Neuron (in vitro differentiated cells): Measurements from ENCODE around the gene ABCA6.

Experiments used
- H2AFZ ChIP-seq: one replicate; pipeline ENCODE4 v1.6.1; 2013; ENCODE audit warnings: low read depth, mild to moderate bottlenecking, inconsistent platforms, low read length, moderate library complexity
- H3K27me3 ChIP-seq: one replicate; pipeline ENCODE4 v1.6.1; 2013; ENCODE audit warnings: low read length; ENCODE audit not compliant: insufficient read depth
- H3K36me3 ChIP-seq: one replicate; pipeline ENCODE4 v1.6.1; 2013; ENCODE audit warnings: low read length; ENCODE audit not compliant: insufficient read depth
- H3K4me1 ChIP-seq: one replicate; pipeline ENCODE4 v1.6.1; 2013; ENCODE audit warnings: low read length; ENCODE audit not compliant: insufficient read depth
- H3K4me3 ChIP-seq: 2 replicates; pipeline ENCODE4 v1.5.1; 2013; ENCODE audit warnings: mild to moderate bottlenecking, low read length, moderate library complexity
- H3K9me3 ChIP-seq: one replicate; pipeline ENCODE4 v1.6.1; 2013; ENCODE audit warnings: low read length

Gene ABCA6

GRCh38 chr17:69122065-69122464, 19.6 kb downstream of the ABCA6 start:
- Histone ChIP-seq H3K4me3 (no peak overlapping the region), H2AFZ (no peak overlapping the region), H3K36me3 (no peaks in the 10 kb centered on the region), H3K27me3 (no peaks in the 10 kb centered on the region), H3K4me1 (no peaks in the 10 kb centered on the region), H3K9me3 (no peaks in the 10 kb centered on the region)

GRCh38 chr17:69117855-69118784, 23.6 kb downstream of the ABCA6 start:
- Histone ChIP-seq H3K4me1 (no peaks in the 10 kb centered on the region), H3K36me3 (no peaks in the 10 kb centered on the region), H3K9me3 (no peaks in the 10 kb centered on the region), H3K27me3 (no peaks in the 10 kb centered on the region), H2AFZ (no peak overlapping the region), H3K4me3 (no peak overlapping the region)

GRCh38 chr17:69111794-69112193, 29.9 kb downstream of the ABCA6 start:
- no peaks in the 10 kb centered on the region for H3K27me3 ChIP-seq
- H3K36me3 ChIP-seq: no peaks in the 10 kb centered on the region
- no peak overlapping the region for H3K4me3 ChIP-seq
- no peak overlapping the region for H2AFZ ChIP-seq
- H3K9me3 ChIP-seq: no peaks in the 10 kb centered on the region
- no peaks in the 10 kb centered on the region for H3K4me1 ChIP-seq

GRCh38 chr17:69105907-69106730, 35.6 kb downstream of the ABCA6 start:
- no peaks in the 10 kb centered on the region for H3K9me3 ChIP-seq
- H2AFZ ChIP-seq: no peak overlapping the region
- no peaks in the 10 kb centered on the region for H3K36me3 ChIP-seq
- no peaks in the 10 kb centered on the region for H3K4me1 ChIP-seq
- no peaks in the 10 kb centered on the region for H3K27me3 ChIP-seq
- H3K4me3 ChIP-seq: no peak overlapping the region

GRCh38 chr17:69103557-69104233, 38.0 kb downstream of the ABCA6 start:
- H3K4me3 ChIP-seq: no peak overlapping the region

GRCh38 chr17:69098625-69099024, 43.1 kb downstream of the ABCA6 start:
- H2AFZ ChIP-seq: no peak overlapping the region
- H3K9me3 ChIP-seq: no peaks in the 10 kb centered on the region
- H3K4me1 ChIP-seq: no peaks in the 10 kb centered on the region
- no peaks in the 10 kb centered on the region for H3K36me3 ChIP-seq
- no peak overlapping the region for H3K4me3 ChIP-seq
- no peaks in the 10 kb centered on the region for H3K27me3 ChIP-seq

More at GRCh38 chr17:69103557-69104233, 38.0 kb downstream of the ABCA6 start:
- H3K9me3 ChIP-seq: no peaks in the 10 kb centered on the region
- no peaks in the 10 kb centered on the region for H3K4me1 ChIP-seq
- no peaks in the 10 kb centered on the region for H3K27me3 ChIP-seq
- H3K36me3 ChIP-seq: no peaks in the 10 kb centered on the region
- no peak overlapping the region for H2AFZ ChIP-seq

- no peak overlapping the region for H3K4me3 ChIP-seq
- no peaks in the 10 kb centered on the region for H3K9me3 ChIP-seq
- no peaks in the 10 kb centered on the region for H3K36me3 ChIP-seq
- no peaks in the 10 kb centered on the region for H3K27me3 ChIP-seq
- no peaks in the 10 kb centered on the region for H3K4me1 ChIP-seq
- no peak overlapping the region for H2AFZ ChIP-seq
These were observed 45.2 kb downstream of the ABCA6 start for GRCh38 chr17:69096541-69096940.

GRCh38 chr17:69093995-69094394, 47.7 kb downstream of the ABCA6 start:
- Histone ChIP-seq H3K36me3 (no peaks in the 10 kb centered on the region), H3K27me3 (no peaks in the 10 kb centered on the region), H3K9me3 (no peaks in the 10 kb centered on the region), H2AFZ (no peak overlapping the region), H3K4me3 (no peak overlapping the region), H3K4me1 (peaks cover 3% of the 10 kb centered on the region)

- H2AFZ ChIP-seq: no peak overlapping the region
- no peaks in the 10 kb centered on the region for H3K9me3 ChIP-seq
- H3K27me3 ChIP-seq: no peaks in the 10 kb centered on the region
- no peak overlapping the region for H3K4me3 ChIP-seq
- peaks cover 3% of the 10 kb centered on the region for H3K4me1 ChIP-seq
- H3K36me3 ChIP-seq: no peaks in the 10 kb centered on the region
These were observed 48.4 kb downstream of the ABCA6 start for GRCh38 chr17:69093279-69093789.

GRCh38 chr17:69090365-69090764, 51.3 kb downstream of the ABCA6 start:
- Histone ChIP-seq H3K9me3 (no peaks in the 10 kb centered on the region), H3K36me3 (no peaks in the 10 kb centered on the region), H3K4me1 (peaks cover 3% of the 10 kb centered on the region), H2AFZ (no peak overlapping the region), H3K27me3 (no peaks in the 10 kb centered on the region), H3K4me3 (no peak overlapping the region)

GRCh38 chr17:69088643-69089200, 53.0 kb downstream of the ABCA6 start:
- no peaks in the 10 kb centered on the region for H3K27me3 ChIP-seq
- no peaks in the 10 kb centered on the region for H3K36me3 ChIP-seq
- peaks cover 3% of the 10 kb centered on the region for H3K4me1 ChIP-seq
- H3K4me3 ChIP-seq: no peak overlapping the region
- no peak overlapping the region for H2AFZ ChIP-seq
- no peaks in the 10 kb centered on the region for H3K9me3 ChIP-seq

GRCh38 chr17:69086641-69087040, 55.1 kb downstream of the ABCA6 start:
- H3K9me3 ChIP-seq: no peaks in the 10 kb centered on the region
- peaks cover 3% of the 10 kb centered on the region for H3K4me1 ChIP-seq
- H3K4me3 ChIP-seq: no peak overlapping the region
- H3K27me3 ChIP-seq: no peaks in the 10 kb centered on the region
- H2AFZ ChIP-seq: no peak overlapping the region
- H3K36me3 ChIP-seq: no peaks in the 10 kb centered on the region
